HL-60 (cell line): ENCODE data around the gene ERP27.

Experiments used
- DNase-seq, 2 experiments: peaks; one replicate each; pipeline ENCODE4 v3.0.0-alpha.2; 2010 to 2020; ENCODE audit warnings: low read depth in 1 of 2, low spot score in 1 of 2
- H3K27ac ChIP-seq: fragments of 250-450 bp; sonication (Bioruptor Pico); replicated peaks from 2 replicates; pipeline ENCODE4 v1.5.1; 2020; ENCODE audit warnings: mild to moderate bottlenecking, moderate library complexity
- H3K27me3 ChIP-seq: fragments of 250-450 bp; sonication (Bioruptor Pico); 2 replicates; pipeline ENCODE4 v1.5.1; 2021; ENCODE audit warnings: mild to moderate bottlenecking, moderate library complexity; ENCODE audit not compliant: insufficient read depth, poor library complexity, severe bottlenecking
- H3K4me3 ChIP-seq: replicated peaks from 2 replicates; pipeline ENCODE4 v1.5.1; 2011; ENCODE audit warnings: mild to moderate bottlenecking, control low read depth, low read length; ENCODE audit not compliant: insufficient read depth
- CTCF ChIP-seq: IDR thresholded peaks from one replicate; pipeline ENCODE4 v1.5.1; 2011; ENCODE audit warnings: low read length, control low read depth, inconsistent platforms; ENCODE audit not compliant: insufficient read depth
- GABPA ChIP-seq: IDR thresholded peaks from 2 replicates; pipeline ENCODE4 v1.6.1; 2012; ENCODE audit warnings: low read depth
- POLR2AphosphoS5 ChIP-seq: IDR thresholded peaks from 2 replicates; pipeline ENCODE4 v1.6.1; 2012; ENCODE audit warnings: low read depth
- SPI1 ChIP-seq: IDR thresholded peaks from 2 replicates; pipeline ENCODE4 v1.6.1; 2012; ENCODE audit warnings: low read depth, mild to moderate bottlenecking, borderline replicate concordance
- TF ChIP-seq, protein P1 (sequence below): IDR thresholded peaks from 2 replicates; pipeline ENCODE4 v1.6.1; 2012; ENCODE audit warnings: low read depth; ENCODE audit not compliant: insufficient replicate concordance

The ERP27 gene

DNA sequence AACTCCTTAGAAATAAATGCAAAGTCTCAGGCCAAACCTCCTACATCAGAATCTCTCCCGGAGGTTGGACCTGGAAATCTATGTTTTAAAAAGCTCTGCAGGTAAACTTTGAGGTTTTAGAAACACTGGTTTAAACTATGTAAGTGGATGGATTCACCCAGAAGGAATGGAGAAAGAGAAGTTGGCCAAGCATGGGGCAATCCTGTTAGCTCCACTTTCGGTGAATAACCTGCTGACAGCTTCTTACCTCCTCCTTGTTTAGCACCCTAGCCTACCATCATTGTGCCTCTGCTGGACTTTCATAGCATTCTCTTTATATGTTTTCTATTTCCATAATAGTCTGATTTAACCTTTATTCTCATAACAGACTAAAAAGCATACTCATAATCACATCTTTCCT lies 26.1 kb upstream of the ERP27 start:
- TF ChIP-seq SPI1, result no peak
- TF ChIP-seq CTCF, result no peak
- TF ChIP-seq POLR2AphosphoS5, result no peak
- TF ChIP-seq, protein P1, sequence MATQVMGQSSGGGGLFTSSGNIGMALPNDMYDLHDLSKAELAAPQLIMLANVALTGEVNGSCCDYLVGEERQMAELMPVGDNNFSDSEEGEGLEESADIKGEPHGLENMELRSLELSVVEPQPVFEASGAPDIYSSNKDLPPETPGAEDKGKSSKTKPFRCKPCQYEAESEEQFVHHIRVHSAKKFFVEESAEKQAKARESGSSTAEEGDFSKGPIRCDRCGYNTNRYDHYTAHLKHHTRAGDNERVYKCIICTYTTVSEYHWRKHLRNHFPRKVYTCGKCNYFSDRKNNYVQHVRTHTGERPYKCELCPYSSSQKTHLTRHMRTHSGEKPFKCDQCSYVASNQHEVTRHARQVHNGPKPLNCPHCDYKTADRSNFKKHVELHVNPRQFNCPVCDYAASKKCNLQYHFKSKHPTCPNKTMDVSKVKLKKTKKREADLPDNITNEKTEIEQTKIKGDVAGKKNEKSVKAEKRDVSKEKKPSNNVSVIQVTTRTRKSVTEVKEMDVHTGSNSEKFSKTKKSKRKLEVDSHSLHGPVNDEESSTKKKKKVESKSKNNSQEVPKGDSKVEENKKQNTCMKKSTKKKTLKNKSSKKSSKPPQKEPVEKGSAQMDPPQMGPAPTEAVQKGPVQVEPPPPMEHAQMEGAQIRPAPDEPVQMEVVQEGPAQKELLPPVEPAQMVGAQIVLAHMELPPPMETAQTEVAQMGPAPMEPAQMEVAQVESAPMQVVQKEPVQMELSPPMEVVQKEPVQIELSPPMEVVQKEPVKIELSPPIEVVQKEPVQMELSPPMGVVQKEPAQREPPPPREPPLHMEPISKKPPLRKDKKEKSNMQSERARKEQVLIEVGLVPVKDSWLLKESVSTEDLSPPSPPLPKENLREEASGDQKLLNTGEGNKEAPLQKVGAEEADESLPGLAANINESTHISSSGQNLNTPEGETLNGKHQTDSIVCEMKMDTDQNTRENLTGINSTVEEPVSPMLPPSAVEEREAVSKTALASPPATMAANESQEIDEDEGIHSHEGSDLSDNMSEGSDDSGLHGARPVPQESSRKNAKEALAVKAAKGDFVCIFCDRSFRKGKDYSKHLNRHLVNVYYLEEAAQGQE, result no peak
- TF ChIP-seq GABPA, result no peak
- H3K27ac ChIP-seq, result peak overlapping the region; percentile 97; the same call in 1 of the 2 replicates
- H3K27me3 ChIP-seq, result no peaks in the 10 kb centered on the region
- DNase-seq, result peak in 1 of 2 experiments; percentile 62
- H3K4me3 ChIP-seq, result no peak overlapping the region

DNA sequence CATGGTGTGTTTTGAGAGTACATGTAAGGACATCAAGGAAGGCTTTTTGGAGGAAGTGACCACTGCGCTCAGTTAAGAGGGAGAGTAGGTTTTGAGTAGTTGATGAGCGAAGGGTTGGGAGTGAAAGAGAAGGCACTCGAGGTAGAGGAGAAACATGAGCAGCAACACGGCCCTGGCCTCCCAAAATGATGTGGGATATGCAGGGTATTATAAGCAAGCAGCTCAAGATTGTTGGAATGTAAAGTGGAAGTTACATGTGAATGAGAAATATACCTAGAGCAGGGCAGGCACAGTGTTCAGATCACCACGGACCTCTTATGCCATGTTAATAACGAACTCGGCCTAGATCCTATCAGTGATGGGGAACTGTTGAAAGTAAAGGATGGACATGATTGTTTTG lies 25.2 kb upstream of the ERP27 start:
- Histone ChIP-seq H3K27me3 (no peaks in the 10 kb centered on the region), H3K27ac (peak overlapping the region; percentile 97), H3K4me3 (no peak overlapping the region)
- no peak for TF ChIP-seq CTCF
- TF ChIP-seq, protein P1, result no peak
- no peak for TF ChIP-seq SPI1
- no peak for TF ChIP-seq GABPA
- no peak for TF ChIP-seq POLR2AphosphoS5
- DNase-seq, result no peak

- H3K4me3 ChIP-seq, result no peak overlapping the region; the same call in 1 of the 2 replicates
- DNase-seq, result peak in 1 of 2 experiments; percentile 39
- H3K27ac ChIP-seq, result peak overlapping the region; percentile 97
- TF ChIP-seq GABPA (no peak), SPI1 (no peak), POLR2AphosphoS5 (no peak), CTCF (no peak)
- TF ChIP-seq, protein P1, result no peak
- H3K27me3 ChIP-seq, result no peaks in the 10 kb centered on the region
Observed at GRCh38 chr12:14962797-14963196, 24.5 kb upstream of the ERP27 start.
